ENCODE measurements around the gene OXCT1.

DNA sequence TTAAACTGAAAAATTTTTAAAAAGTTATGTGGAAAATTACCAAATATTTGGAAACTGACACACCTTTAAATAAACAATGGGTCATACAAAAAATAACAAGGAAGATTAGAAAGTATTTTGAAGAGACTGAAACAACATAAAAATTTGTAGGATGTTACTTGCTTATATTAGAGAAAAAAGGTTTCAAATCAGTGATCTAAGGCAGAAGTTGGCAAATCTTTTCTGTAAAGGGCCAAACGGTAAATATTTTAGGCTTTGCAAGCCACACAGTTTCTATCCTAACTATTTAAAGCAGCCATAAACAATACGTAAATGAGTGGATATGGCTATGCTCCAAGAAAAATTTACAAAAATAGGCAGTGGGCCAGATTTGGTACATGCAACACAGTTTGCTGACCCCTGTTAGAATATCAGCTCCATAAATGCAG is 81.3 kb downstream of the OXCT1 start:
- TF ChIP-seq ZNF274 (IDR thresholded peaks at IDR 0.05; ENCODE audit: low read length), result no peak
- TF ChIP-seq ZNF274 (tag by site-specific recombination; IDR thresholded peaks at IDR 0.05; ENCODE audit: borderline replicate concordance), result no peak
- TF ChIP-seq, protein P1, sequence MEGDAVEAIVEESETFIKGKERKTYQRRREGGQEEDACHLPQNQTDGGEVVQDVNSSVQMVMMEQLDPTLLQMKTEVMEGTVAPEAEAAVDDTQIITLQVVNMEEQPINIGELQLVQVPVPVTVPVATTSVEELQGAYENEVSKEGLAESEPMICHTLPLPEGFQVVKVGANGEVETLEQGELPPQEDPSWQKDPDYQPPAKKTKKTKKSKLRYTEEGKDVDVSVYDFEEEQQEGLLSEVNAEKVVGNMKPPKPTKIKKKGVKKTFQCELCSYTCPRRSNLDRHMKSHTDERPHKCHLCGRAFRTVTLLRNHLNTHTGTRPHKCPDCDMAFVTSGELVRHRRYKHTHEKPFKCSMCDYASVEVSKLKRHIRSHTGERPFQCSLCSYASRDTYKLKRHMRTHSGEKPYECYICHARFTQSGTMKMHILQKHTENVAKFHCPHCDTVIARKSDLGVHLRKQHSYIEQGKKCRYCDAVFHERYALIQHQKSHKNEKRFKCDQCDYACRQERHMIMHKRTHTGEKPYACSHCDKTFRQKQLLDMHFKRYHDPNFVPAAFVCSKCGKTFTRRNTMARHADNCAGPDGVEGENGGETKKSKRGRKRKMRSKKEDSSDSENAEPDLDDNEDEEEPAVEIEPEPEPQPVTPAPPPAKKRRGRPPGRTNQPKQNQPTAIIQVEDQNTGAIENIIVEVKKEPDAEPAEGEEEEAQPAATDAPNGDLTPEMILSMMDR (tag by site-specific recombination; IDR thresholded peaks at IDR 0.05), result no peak
- TF ChIP-seq, protein P2, sequence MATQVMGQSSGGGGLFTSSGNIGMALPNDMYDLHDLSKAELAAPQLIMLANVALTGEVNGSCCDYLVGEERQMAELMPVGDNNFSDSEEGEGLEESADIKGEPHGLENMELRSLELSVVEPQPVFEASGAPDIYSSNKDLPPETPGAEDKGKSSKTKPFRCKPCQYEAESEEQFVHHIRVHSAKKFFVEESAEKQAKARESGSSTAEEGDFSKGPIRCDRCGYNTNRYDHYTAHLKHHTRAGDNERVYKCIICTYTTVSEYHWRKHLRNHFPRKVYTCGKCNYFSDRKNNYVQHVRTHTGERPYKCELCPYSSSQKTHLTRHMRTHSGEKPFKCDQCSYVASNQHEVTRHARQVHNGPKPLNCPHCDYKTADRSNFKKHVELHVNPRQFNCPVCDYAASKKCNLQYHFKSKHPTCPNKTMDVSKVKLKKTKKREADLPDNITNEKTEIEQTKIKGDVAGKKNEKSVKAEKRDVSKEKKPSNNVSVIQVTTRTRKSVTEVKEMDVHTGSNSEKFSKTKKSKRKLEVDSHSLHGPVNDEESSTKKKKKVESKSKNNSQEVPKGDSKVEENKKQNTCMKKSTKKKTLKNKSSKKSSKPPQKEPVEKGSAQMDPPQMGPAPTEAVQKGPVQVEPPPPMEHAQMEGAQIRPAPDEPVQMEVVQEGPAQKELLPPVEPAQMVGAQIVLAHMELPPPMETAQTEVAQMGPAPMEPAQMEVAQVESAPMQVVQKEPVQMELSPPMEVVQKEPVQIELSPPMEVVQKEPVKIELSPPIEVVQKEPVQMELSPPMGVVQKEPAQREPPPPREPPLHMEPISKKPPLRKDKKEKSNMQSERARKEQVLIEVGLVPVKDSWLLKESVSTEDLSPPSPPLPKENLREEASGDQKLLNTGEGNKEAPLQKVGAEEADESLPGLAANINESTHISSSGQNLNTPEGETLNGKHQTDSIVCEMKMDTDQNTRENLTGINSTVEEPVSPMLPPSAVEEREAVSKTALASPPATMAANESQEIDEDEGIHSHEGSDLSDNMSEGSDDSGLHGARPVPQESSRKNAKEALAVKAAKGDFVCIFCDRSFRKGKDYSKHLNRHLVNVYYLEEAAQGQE (tag by site-specific recombination; IDR thresholded peaks at IDR 0.05), result no peak
- TF ChIP-seq, protein P3, sequence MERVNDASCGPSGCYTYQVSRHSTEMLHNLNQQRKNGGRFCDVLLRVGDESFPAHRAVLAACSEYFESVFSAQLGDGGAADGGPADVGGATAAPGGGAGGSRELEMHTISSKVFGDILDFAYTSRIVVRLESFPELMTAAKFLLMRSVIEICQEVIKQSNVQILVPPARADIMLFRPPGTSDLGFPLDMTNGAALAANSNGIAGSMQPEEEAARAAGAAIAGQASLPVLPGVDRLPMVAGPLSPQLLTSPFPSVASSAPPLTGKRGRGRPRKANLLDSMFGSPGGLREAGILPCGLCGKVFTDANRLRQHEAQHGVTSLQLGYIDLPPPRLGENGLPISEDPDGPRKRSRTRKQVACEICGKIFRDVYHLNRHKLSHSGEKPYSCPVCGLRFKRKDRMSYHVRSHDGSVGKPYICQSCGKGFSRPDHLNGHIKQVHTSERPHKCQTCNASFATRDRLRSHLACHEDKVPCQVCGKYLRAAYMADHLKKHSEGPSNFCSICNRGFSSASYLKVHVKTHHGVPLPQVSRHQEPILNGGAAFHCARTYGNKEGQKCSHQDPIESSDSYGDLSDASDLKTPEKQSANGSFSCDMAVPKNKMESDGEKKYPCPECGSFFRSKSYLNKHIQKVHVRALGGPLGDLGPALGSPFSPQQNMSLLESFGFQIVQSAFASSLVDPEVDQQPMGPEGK (tag by site-specific recombination; IDR thresholded peaks at IDR 0.05), result no peak
- no peak for TF ChIP-seq ZNF335 (tag by site-specific recombination; conservative IDR thresholded peaks at IDR 0.05)
- no peak for TF ChIP-seq ZFP3 (tag by site-specific recombination; IDR thresholded peaks at IDR 0.05; ENCODE audit: low read depth)
- TF ChIP-seq SALL2 (tag by site-specific recombination; IDR thresholded peaks at IDR 0.05; ENCODE audit: borderline replicate concordance), result no peak
- TF ChIP-seq, protein P4, sequence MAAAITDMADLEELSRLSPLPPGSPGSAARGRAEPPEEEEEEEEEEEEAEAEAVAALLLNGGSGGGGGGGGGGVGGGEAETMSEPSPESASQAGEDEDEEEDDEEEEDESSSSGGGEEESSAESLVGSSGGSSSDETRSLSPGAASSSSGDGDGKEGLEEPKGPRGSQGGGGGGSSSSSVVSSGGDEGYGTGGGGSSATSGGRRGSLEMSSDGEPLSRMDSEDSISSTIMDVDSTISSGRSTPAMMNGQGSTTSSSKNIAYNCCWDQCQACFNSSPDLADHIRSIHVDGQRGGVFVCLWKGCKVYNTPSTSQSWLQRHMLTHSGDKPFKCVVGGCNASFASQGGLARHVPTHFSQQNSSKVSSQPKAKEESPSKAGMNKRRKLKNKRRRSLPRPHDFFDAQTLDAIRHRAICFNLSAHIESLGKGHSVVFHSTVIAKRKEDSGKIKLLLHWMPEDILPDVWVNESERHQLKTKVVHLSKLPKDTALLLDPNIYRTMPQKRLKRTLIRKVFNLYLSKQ (tag by site-specific recombination; IDR thresholded peaks at IDR 0.05; ENCODE audit: borderline replicate concordance), result no peak
- no peak for TF ChIP-seq ZNF558 (tag by site-specific recombination; IDR thresholded peaks at IDR 0.05)
- no peak for TF ChIP-seq MYNN (tag by site-specific recombination; IDR thresholded peaks at IDR 0.05; ENCODE audit: borderline replicate concordance)
- no peak for TF ChIP-seq GLIS1 (tag by site-specific recombination; IDR thresholded peaks at IDR 0.05)
- no peak for TF ChIP-seq ZBTB8A (tag by site-specific recombination; IDR thresholded peaks at IDR 0.05)
- no peak for TF ChIP-seq ZNF121 (tag by site-specific recombination; IDR thresholded peaks at IDR 0.05)

All from HEK293 (cell line).